Activated T-helper 17 cell treated with anti-CD3 and anti-CD28 coated beads, Interleukin-2, amount 50 U/mL, for 72 hours (primary cell): ENCODE data around the gene ARHGAP21. TPM values are rescaled to one million over a fixed set of nuclear protein-coding genes. Genes with fewer than 3 reads are reported as not detected.
A peak's percentile ranks its signal among the peaks of the same experiment; 100 is the strongest.
"Not testable (repeated sequence)": the region's sequence is repeated elsewhere in the genome, so short reads cannot be mapped to it uniquely, and the experiment has no call there.

Source experiments
- ATAC-seq: fragments of 150-1000 bp; cut with Tn5 transposase; replicated peaks from 2 replicates; pipeline ENCODE4 v1.10.0; 2021; ENCODE audit warnings: mild to moderate bottlenecking, moderate library complexity
- H3K27ac Mint-ChIP-seq: one replicate; pipeline ENCODE4 v1.8.0; 2022; ENCODE audit warnings: mixed read lengths
- H3K27me3 Mint-ChIP-seq: one replicate; pipeline ENCODE4 v1.8.0; 2022; ENCODE audit warnings: mixed read lengths
- H3K36me3 Mint-ChIP-seq: one replicate; pipeline ENCODE4 v1.8.0; 2022; ENCODE audit warnings: low read depth, mild to moderate bottlenecking, mixed read lengths
- H3K4me1 Mint-ChIP-seq: one replicate; pipeline ENCODE4 v1.8.0; 2022; ENCODE audit warnings: mixed read lengths
- H3K4me3 Mint-ChIP-seq: one replicate; pipeline ENCODE4 v1.8.0; 2022; ENCODE audit warnings: mild to moderate bottlenecking, mixed read lengths
- H3K9me3 Mint-ChIP-seq: one replicate; pipeline ENCODE4 v1.8.0; 2022; ENCODE audit warnings: mixed read lengths
- total RNA-seq, 2 donors: library from RNA; stranded (reverse); gene quantifications; one replicate each; pipeline ENCODE4 v1.2.3, GENCODE V29; 2022

Gene ARHGAP21
- 10 to 100 TPM; 28.9 to 30.5 TPM for total RNA-seq

GRCh38 chr10:24723788-24724380 is at the start of gene ARHGAP21:
ARHGAP21 (minus strand) TSS chr10:24723887; CDS start chr10:24721899, 1,988 bp downstream.
- peak; percentile 33 for ATAC-seq
- no peaks in the 10 kb centered on the region for H3K27me3 Mint-ChIP-seq
- H3K36me3 Mint-ChIP-seq, result peaks cover 17% of the 10 kb centered on the region
- H3K9me3 Mint-ChIP-seq, result no peaks in the 10 kb centered on the region
- peak within 1 kb of the TSS; percentile 89 for H3K27ac Mint-ChIP-seq
- H3K4me1 Mint-ChIP-seq, result no peaks in the 10 kb centered on the region
- peak within 1 kb of the TSS; percentile 88 for H3K4me3 Mint-ChIP-seq

DNA sequence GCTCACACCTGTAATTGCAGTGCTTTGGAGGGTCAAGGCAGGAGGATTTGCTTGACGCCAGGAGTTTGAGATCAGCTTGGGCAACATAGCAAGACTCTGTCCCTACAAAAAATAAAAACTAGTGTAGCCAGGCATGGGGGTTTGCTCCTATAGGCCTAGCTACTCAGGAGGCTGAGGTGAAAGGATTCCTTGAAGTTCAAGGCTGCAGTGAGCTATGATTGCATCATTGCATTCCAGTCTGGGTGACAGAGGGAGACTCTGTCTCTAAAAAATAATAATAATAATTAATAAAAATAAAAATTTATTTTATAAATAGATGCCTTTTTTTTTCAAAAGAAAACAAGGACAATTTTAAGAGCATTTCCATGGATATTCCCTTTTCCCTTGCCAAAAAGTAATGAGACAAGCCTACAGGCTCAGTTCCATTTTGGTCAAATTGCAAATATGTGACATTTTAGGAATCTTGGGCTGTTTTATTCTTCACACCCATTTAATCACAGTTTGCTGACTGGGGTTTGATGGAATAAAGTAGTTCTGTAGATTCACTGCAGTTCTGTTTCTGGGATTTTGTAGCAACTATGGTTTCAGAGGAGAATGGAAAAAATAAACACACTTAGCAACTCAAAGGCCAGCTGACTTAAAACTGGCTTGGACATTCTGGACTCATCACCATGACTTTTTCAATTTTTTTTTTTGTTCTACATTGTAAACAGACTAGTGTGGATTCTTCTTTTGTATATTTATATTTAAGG is 48.4 kb upstream of the ARHGAP21 start:
- Mint-ChIP-seq H3K36me3 (no peaks in the 10 kb centered on the region), H3K4me3 (no peak overlapping the region), H3K4me1 (no peaks in the 10 kb centered on the region), H3K27me3 (peaks cover 3% of the 10 kb centered on the region), H3K27ac (no peak overlapping the region), H3K9me3 (no peaks in the 10 kb centered on the region)
- no peak for ATAC-seq

- not testable (repeated sequence) for H3K36me3 Mint-ChIP-seq, H3K9me3 Mint-ChIP-seq, H3K27ac Mint-ChIP-seq, H3K4me1 Mint-ChIP-seq, H3K27me3 Mint-ChIP-seq, ATAC-seq, H3K4me3 Mint-ChIP-seq
These were observed 41.3 kb upstream of the ARHGAP21 start for GRCh38 chr10:24764991-24765390.

DNA sequence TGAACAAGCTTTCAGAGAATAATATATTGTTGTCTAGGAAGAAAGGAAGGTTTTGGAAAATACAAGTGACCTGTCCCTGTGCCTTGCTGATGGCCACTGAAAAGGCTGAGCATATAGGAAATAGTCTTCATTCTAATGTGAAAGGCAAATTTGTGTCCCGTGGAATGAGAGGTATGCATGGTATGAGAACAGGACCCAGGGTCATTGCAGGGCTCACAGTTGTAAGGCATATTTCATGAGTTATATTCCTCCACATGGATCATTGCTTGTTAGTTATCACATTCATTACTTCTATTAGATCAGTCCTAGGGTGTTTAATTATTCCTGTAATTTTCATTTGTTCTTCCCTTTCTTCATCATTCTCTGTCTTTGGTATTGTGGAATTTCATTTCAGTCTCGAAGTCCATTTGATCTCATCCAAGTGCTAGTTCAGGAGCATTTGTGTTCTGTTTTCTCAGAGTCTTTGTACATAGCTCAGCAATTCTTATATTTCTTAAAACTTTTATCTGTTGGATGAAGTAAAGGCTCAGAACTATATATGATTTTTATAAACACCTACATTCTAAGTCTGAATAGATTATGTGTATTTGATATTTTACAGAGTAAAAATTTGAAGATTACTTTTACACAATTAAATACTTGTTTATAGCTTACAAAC is 39.4 kb upstream of the ARHGAP21 start:
- H3K36me3 Mint-ChIP-seq, result no peaks in the 10 kb centered on the region
- H3K27me3 Mint-ChIP-seq, result no peaks in the 10 kb centered on the region
- no peaks in the 10 kb centered on the region for H3K9me3 Mint-ChIP-seq
- no peak overlapping the region for H3K27ac Mint-ChIP-seq
- no peaks in the 10 kb centered on the region for H3K4me1 Mint-ChIP-seq
- no peak overlapping the region for H3K4me3 Mint-ChIP-seq
- ATAC-seq, result no peak

DNA sequence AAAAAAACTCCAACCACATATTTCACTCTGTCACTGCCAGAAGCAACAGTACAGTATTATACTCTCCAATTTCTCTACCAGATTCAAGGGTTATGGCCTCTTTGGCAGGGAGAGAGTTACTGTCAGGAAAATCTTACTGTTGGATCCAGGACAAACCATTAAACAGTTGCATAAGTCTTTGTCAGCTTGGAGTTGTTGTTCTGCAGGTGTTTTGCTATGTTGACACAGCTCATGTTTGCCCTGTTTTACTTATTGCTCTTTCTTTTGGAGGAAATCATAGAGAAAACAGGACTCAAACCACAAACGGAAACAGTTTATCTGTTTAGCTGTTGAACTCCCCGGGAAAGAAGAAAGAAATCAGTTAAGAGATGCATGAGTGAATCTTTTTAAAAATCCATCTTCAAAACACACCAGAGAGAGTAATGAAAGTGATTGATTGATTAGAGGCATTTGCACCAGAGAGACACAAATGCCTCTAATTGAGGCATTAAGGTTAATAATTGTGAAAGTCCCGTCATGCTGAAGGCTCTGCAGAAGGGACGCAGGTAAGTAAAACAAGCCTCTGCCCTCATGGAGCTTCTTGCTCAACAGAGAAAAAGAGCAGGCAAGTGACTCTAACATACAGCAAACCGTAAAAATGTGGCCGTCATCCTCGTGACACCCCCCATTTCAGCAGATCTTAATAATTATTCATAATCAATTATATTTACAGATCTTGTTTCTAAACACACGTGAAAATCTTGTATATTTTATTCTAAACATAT is 38.7 kb upstream of the ARHGAP21 start:
- no peaks in the 10 kb centered on the region for H3K36me3 Mint-ChIP-seq
- no peak overlapping the region for H3K27ac Mint-ChIP-seq
- H3K9me3 Mint-ChIP-seq, result no peaks in the 10 kb centered on the region
- no peak for ATAC-seq
- H3K27me3 Mint-ChIP-seq, result no peaks in the 10 kb centered on the region
- H3K4me1 Mint-ChIP-seq, result no peaks in the 10 kb centered on the region
- no peak overlapping the region for H3K4me3 Mint-ChIP-seq

GRCh38 chr10:24759672-24760071 is 36.0 kb upstream of the ARHGAP21 start:
- Mint-ChIP-seq H3K27me3 (no peaks in the 10 kb centered on the region), H3K27ac (no peak overlapping the region), H3K9me3 (no peaks in the 10 kb centered on the region), H3K4me3 (no peak overlapping the region), H3K36me3 (no peaks in the 10 kb centered on the region), H3K4me1 (no peaks in the 10 kb centered on the region)
- no peak for ATAC-seq

GRCh38 chr10:24758254-24758653 is 34.6 kb upstream of the ARHGAP21 start:
- H3K27ac Mint-ChIP-seq, H3K9me3 Mint-ChIP-seq, H3K27me3 Mint-ChIP-seq, H3K4me3 Mint-ChIP-seq, H3K4me1 Mint-ChIP-seq, ATAC-seq, H3K36me3 Mint-ChIP-seq: not testable (repeated sequence)

DNA sequence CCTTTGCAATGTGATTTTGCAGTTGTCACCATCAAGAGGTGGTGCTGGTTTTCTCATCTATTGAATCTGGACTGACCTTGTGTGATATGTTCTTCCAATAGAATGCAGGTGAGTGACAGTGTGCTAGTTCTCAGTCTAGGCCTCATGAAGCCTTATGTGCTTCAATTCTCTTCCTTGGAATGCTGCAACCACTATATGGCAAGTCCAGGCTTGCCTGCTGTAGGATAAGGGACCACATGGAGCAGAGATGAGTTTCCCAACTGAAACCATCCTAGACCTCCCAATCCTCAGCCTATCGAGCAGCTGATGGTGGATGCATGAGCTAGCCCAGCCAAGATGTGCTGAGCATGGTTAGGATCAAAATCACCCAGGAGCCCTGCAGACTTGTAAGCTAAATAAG is 32.6 kb upstream of the ARHGAP21 start:
- H3K4me3 Mint-ChIP-seq, result no peak overlapping the region
- no peaks in the 10 kb centered on the region for H3K9me3 Mint-ChIP-seq
- H3K4me1 Mint-ChIP-seq, result no peaks in the 10 kb centered on the region
- no peak overlapping the region for H3K27ac Mint-ChIP-seq
- ATAC-seq, result no peak
- no peaks in the 10 kb centered on the region for H3K36me3 Mint-ChIP-seq
- no peaks in the 10 kb centered on the region for H3K27me3 Mint-ChIP-seq

DNA sequence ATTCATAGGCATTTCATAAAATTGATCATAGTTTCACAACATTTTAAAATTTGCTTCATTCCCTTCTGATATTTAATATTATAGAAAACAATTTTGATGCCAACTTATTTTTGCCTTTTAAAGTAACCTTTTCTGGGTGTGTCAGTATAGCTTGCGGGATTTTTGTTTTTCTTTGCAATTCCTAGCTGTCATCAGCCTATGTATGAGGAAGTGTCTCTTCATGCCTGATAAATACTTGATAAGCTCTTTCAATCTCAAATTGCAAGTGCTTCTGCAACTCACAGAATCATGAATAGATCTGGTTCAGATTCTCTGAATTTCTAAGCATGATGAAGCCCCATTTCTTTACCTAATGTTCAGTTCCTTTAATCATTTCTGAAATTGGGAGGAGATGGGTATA is 28.0 kb upstream of the ARHGAP21 start:
- Mint-ChIP-seq H3K27me3 (no peaks in the 10 kb centered on the region), H3K9me3 (no peaks in the 10 kb centered on the region), H3K4me1 (no peaks in the 10 kb centered on the region), H3K27ac (no peak overlapping the region), H3K4me3 (no peak overlapping the region), H3K36me3 (no peaks in the 10 kb centered on the region)
- no peak for ATAC-seq

DNA sequence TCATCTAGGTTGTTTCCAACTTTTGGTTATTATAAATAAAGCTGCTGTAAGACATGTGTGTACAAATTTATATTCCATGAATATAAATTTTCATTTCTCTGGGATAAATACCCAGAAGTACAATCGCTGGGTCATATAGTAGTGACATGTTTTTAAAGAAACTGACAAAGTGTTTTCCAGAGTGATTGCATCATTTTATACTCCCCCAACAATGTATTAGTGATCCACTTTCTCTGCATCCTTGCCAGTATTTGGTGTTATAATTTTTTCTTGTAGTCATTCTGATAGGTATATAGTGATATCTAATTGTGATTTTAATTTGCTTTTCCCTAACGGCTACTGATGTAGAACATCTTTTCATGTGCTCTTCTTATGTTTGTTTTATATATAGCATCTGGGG is 27.0 kb upstream of the ARHGAP21 start:
- no peaks in the 10 kb centered on the region for H3K27me3 Mint-ChIP-seq

DNA sequence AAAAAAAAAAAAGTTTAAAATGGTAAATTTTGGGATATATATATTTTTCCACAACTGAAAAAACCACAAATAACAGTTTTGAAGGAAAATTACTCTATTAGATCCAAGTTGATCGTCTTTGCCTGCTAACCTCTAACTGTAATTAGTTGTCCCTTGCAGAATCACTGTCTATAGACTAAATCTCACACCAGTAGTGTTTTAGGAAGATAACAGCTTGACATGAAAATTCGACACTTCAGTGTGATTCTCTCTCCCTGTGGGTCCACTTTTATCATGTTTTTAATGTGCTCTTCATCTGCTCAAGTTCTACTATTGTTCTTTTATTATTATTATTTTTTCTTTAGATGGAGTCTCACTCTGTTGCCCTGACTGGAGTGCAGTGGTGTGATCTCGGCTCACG is 24.5 kb upstream of the ARHGAP21 start:
- no peaks in the 10 kb centered on the region for H3K27me3 Mint-ChIP-seq
- H3K27ac Mint-ChIP-seq, result no peak overlapping the region
- H3K4me3 Mint-ChIP-seq, result no peak overlapping the region
- no peak for ATAC-seq
- H3K36me3 Mint-ChIP-seq, result no peaks in the 10 kb centered on the region
- no peaks in the 10 kb centered on the region for H3K4me1 Mint-ChIP-seq
- no peaks in the 10 kb centered on the region for H3K9me3 Mint-ChIP-seq

More for the DNA sequence above, 27.0 kb upstream of the ARHGAP21 start:
- ATAC-seq, result no peak
- Mint-ChIP-seq H3K36me3 (no peaks in the 10 kb centered on the region), H3K4me1 (no peaks in the 10 kb centered on the region), H3K9me3 (no peaks in the 10 kb centered on the region), H3K4me3 (no peak overlapping the region), H3K27ac (no peak overlapping the region)

- ATAC-seq, result no peak
- Mint-ChIP-seq H3K36me3 (no peaks in the 10 kb centered on the region), H3K27ac (no peak overlapping the region), H3K27me3 (no peaks in the 10 kb centered on the region), H3K4me3 (no peak overlapping the region), H3K4me1 (no peaks in the 10 kb centered on the region), H3K9me3 (no peaks in the 10 kb centered on the region)
These were observed 21.3 kb upstream of the ARHGAP21 start for GRCh38 chr10:24744946-24745345.

DNA sequence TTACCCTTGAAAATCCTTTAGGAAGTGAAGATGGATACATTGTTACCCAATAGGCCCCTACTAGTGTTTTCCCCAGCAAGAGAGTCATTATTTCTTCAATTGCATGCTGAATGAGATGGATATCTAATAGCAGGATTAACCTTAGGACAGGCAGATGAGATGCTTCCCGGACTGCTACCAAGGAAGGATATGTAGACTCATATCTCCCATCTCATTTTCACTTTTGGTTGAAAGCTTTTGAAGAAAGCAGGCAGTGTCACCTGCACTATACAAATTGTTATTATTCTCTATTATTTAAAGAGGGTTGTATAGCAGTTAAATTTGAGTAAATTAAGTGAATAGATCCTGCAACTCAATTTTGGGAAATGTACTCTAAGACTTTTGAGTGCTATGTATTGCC is 17.0 kb upstream of the ARHGAP21 start:
- Mint-ChIP-seq H3K4me1 (no peaks in the 10 kb centered on the region), H3K27ac (no peak overlapping the region), H3K36me3 (no peaks in the 10 kb centered on the region), H3K4me3 (no peak overlapping the region), H3K9me3 (no peaks in the 10 kb centered on the region), H3K27me3 (no peaks in the 10 kb centered on the region)
- no peak for ATAC-seq

DNA sequence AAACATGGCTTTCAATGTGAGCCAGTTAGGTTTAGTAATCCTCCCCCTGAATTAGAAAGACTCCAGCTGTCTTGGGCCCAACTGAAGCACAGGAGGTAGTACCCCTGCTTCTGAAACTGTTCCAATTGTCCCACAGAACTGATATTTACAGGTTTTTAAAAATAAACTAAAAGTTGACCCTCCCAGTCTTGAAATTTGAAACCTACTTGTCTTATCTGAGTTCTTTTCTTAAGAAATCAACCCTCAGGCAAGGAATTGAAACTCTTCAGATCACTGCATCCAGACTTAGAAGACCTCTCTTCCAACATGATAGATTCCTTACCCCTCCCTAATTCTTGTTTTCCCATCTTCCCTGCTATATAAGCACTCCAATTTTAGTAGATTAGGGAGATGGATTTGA is 13.3 kb upstream of the ARHGAP21 start:
- Mint-ChIP-seq H3K27me3 (no peaks in the 10 kb centered on the region), H3K27ac (no peak overlapping the region), H3K4me3 (no peak overlapping the region), H3K4me1 (no peaks in the 10 kb centered on the region), H3K9me3 (no peaks in the 10 kb centered on the region), H3K36me3 (no peaks in the 10 kb centered on the region)
- ATAC-seq, result no peak
